Ishikawa (cell line): ENCODE results near the gene TASP1.

ENCODE experiments used
- CEBPB ChIP-seq: IDR thresholded peaks from 2 replicates; pipeline ENCODE4 v1.6.1; 2012
- CREB1 ChIP-seq: IDR thresholded peaks from 2 replicates; pipeline ENCODE4 v1.6.1; 2012; ENCODE audit warnings: low read depth
- EGR1 ChIP-seq: IDR thresholded peaks from 2 replicates; pipeline ENCODE4 v1.6.1; 2012
- EP300 ChIP-seq: IDR thresholded peaks from 2 replicates; pipeline ENCODE4 v1.6.1; 2012; ENCODE audit warnings: borderline replicate concordance
- FOXM1 ChIP-seq: IDR thresholded peaks from 2 replicates; pipeline ENCODE4 v1.6.1; 2012; ENCODE audit warnings: low read depth, borderline replicate concordance
- RAD21 ChIP-seq: IDR thresholded peaks from 2 replicates; pipeline ENCODE4 v1.6.1; 2012; ENCODE audit warnings: low read depth
- TAF1 ChIP-seq: IDR thresholded peaks from 2 replicates; pipeline ENCODE4 v1.6.1; 2012; ENCODE audit warnings: low read depth, mild to moderate bottlenecking
- TEAD4 ChIP-seq: IDR thresholded peaks from 2 replicates; pipeline ENCODE4 v1.6.1; 2012
- YY1 ChIP-seq: IDR thresholded peaks from 2 replicates; pipeline ENCODE4 v1.6.1; 2012; ENCODE audit warnings: low read depth
- TF ChIP-seq, protein P1 (sequence below): IDR thresholded peaks from 2 replicates; pipeline ENCODE4 v1.6.1; 2012
- TF ChIP-seq, protein P2 (sequence below): IDR thresholded peaks from 2 replicates; pipeline ENCODE4 v1.6.1; 2012

DNA sequence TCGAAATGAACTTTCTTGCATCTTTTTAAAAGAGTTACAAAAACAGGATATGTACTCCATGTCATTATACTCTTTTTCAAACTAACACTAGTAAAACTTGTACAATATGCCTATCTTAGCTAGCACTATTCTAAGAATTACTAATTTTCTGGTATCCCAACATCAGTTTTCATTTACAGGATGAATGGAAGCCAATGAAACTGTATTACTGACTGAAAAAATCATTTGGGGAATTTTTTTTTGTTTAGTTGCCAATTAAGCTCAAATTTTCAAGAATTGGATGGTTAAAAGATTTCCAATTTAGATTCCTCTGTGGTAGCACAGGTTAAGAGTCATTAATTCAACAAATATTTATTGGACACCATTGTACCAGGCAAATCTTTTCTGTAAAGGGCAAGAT lies 30.7 kb downstream of the TASP1 start:
- TF ChIP-seq YY1 = no peak
- no peak for TF ChIP-seq RAD21
- TF ChIP-seq FOXM1 = no peak
- TF ChIP-seq, protein P1, sequence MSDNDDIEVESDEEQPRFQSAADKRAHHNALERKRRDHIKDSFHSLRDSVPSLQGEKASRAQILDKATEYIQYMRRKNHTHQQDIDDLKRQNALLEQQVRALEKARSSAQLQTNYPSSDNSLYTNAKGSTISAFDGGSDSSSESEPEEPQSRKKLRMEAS = no peak
- TF ChIP-seq, protein P2, sequence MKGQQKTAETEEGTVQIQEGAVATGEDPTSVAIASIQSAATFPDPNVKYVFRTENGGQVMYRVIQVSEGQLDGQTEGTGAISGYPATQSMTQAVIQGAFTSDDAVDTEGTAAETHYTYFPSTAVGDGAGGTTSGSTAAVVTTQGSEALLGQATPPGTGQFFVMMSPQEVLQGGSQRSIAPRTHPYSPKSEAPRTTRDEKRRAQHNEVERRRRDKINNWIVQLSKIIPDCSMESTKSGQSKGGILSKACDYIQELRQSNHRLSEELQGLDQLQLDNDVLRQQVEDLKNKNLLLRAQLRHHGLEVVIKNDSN = no peak
- TF ChIP-seq CREB1 = no peak
- TF ChIP-seq EP300 = no peak
- TF ChIP-seq TAF1 = no peak
- no peak for TF ChIP-seq TEAD4
- no peak for TF ChIP-seq CEBPB
- TF ChIP-seq EGR1 = no peak
